Measurements from ENCODE around the gene BLCAP.
"Not testable (repeated sequence)": the region's sequence is repeated elsewhere in the genome, so short reads cannot be mapped to it uniquely, and the experiment has no call there.

BLCAP gene
- 66.3 to 85.2 (median 70.7) reads per million in 4 experiments for total RNA-seq

GRCh38 chr20:37527638-37528445, at the start of gene BLCAP:
Gene BLCAP (minus strand): TSS chr20:37527876. CDS start chr20:37519174, 8,702 bp downstream.
- peak; percentile 89 for DNase-seq

DNA sequence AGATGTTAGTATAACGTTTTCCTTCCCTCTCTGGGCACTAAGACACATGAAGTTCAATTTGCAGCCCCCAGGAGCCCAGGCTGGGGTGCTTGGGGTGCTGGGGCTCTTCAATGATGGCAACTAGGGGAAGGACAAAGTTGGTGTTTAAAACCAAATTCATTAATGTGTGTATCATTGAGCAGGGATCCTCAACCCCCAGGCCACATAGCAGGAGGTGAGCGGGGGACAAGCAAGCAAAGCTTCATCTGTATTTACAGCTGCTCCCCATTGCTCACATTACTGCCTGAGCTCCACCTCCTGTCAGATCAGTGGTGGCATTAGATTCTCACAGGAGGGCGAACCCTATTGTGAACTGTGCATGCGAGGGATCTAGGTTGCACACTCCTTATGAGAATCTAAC, 49.8 kb upstream of the BLCAP start:
- DNase-seq, result not testable (repeated sequence)

DNA sequence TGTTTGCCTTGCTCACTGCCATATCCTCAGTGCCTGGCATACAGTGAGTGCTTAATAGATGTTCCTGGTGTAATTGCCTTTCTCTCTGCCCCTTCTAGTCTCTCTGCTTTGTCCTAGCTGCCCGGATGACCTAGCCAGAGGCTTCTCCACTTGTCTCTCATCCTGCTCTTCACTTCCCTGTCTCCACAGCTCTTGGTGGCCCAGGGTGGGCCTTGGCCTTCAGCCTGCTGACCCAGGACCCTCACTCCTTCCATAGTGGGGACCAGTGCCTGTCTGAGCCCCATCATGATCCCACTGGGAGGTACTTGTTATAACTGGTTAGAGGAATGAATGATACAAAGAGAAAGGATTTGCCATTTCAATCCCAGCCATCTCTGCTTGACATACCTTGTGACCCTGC, 49.2 kb upstream of the BLCAP start:
- DNase-seq, result no peak

DNA sequence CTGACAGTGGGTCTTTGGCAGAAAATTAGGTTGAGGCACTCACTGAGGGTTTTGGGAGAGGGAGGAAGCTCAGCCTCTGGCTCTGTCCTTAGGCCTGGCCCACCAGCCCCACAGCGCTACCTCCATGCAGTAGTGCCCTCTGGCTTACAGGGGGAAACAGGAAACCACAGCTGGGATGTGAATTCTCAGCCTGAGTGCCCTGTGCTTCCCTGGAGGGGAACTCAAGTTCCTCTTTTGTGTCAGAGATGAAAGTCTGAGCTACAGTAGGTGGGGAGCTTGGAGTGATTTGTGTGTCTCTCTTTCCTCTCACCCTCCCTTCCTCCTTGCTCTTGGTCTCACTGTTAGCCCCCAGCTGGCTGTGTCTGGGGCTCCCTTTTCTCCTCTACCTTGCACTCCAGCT, 48.2 kb upstream of the BLCAP start:
- no peak for DNase-seq

- DNase-seq, result no peak
These were observed 46.7 kb upstream of the BLCAP start for GRCh38 chr20:37574199-37574890.

GRCh38 chr20:37573626-37574198, 46.0 kb upstream of the BLCAP start:
- DNase-seq, result no peak

GRCh38 chr20:37571033-37571432, 43.4 kb upstream of the BLCAP start:
- DNase-seq, result no peak

GRCh38 chr20:37570419-37570818, 42.7 kb upstream of the BLCAP start:
- no peak for DNase-seq

- DNase-seq, result no peak
These were observed 40.3 kb upstream of the BLCAP start for GRCh38 chr20:37567671-37568588.

GRCh38 chr20:37567331-37567665, 39.6 kb upstream of the BLCAP start:
- DNase-seq, result no peak

DNA sequence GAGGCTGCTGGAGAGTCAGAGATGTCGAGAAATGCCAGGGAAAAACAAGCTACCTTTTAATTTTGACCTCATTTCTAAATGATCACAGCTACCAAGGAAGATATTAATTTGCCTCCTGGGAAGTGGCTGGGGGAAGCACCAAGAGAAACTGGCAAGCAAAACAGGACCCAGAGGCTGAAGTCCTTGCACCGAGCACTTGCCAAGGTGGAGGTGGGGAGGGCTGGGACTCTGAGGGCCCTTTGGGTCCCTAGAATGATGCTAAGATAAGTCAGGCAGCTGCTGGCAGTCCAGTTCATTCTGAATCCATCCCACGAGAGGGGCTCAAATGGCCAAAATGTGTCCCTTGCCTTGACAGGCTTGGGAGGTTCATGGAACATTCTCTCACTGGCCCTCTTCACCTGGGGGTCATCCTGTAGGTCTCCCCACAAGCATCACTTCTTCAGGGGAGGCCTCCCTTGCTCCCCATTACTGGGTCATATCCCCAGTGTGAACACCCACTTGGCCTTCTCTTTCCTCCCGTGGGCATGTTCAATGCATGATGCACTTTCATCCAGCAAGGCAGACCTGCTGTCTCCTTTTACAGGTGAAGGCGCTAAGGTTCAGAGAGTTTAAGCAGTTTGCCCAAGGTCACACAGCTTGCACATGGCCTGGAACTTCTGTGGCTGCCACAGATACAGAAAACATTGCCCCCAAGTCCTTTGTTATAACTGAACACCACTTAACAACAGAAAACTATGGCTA, 39.1 kb upstream of the BLCAP start:
- DNase-seq, result no peak

GRCh38 chr20:37565134-37565811, 37.6 kb upstream of the BLCAP start:
- DNase-seq, result no peak

- no peak for DNase-seq
These were observed 36.9 kb upstream of the BLCAP start for GRCh38 chr20:37564388-37565133.

GRCh38 chr20:37564016-37564387, 36.3 kb upstream of the BLCAP start:
- no peak for DNase-seq

DNA sequence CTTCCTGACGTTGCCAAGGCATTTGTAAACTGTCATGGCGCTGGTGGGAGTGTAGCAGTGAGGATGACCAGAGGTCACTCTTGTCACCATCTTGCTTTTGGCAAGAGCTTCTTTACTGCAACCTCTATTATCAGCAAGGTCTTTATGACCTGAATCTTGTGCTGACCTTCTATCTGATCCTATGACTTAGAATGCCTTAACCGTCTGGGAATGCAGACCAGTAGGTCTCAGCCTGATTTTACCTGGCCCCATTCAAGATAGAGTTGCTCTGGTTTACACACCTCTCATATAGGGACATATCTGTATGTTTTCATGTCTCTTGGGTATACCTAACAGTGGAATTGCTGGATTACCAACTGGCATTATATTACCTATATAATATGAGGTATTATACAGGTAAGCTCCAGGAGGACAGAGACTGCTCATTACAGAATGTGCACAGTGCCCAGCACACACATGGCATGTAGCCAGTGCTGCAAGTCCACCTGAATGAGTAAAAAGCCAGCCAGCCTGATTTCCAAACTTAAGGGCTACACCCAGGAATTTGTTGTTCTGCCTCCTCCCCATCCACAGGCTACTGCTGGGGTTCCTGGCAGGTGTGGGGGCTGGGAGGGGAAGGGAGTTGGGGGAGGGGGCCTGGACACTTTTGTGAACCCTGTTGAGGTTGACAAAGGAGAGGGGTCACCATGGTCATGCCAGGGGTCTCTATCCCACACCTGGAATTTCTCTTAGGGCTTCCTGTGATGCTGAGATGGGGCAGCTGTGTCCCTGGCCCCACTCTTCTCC, 35.2 kb upstream of the BLCAP start:
- no peak for DNase-seq

- no peak for DNase-seq
These were observed 33.0 kb upstream of the BLCAP start for GRCh38 chr20:37560629-37561028.

GRCh38 chr20:37559312-37560027, 31.8 kb upstream of the BLCAP start:
- no peak for DNase-seq

- no peak for DNase-seq
These were observed 31.1 kb upstream of the BLCAP start for GRCh38 chr20:37558779-37559178.

DNA sequence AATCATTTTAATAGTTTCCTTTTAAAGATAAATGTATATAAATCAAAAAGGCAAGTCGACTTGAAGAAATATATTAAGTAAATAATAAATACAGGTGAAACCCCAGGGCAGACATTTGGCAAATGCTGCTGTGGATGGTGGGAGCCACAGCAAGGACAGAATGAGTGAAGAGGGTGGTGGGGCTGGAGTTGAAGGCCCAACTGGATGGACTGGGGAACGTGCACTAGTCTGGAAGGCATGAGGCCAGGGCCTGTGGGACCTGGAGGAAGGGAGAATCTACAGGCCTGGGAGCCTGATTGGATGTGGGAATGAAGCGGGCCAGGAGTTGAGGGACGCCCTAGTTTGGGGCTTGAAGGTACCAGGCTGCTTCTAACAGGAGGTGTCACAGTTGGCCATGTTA, 30.6 kb upstream of the BLCAP start:
- no peak for DNase-seq
